M059J (cell line): ENCODE measurements around the gene PLD1. TPM values are rescaled to one million over a fixed set of nuclear protein-coding genes. Genes with fewer than 3 reads are reported as not detected.
A peak's percentile ranks its signal among the peaks of the same experiment; 100 is the strongest.
"Not testable (repeated sequence)": the region's sequence is repeated elsewhere in the genome, so short reads cannot be mapped to it uniquely, and the experiment has no call there.

Experiments
- DNase-seq: peaks from one replicate; pipeline ENCODE4 v3.0.0-alpha.2; 2012; ENCODE audit warnings: low read depth
- total RNA-seq: library from RNA; depleted of rRNA; stranded (reverse); fragments of >200 nt; shearing (Covaris generic); gene quantifications from 2 replicates; pipeline ENCODE4 v1.2.3, GENCODE V29; 2014

Gene PLD1
- total RNA-seq, 1 experiment from 2014 or later = 7.8 TPM

GRCh38 chr3:171671709-171672108, 138.6 kb downstream of the PLD1 start:
- no peak for DNase-seq

GRCh38 chr3:171666516-171666915, 143.8 kb downstream of the PLD1 start:
- no peak for DNase-seq

- DNase-seq = no peak
Observed at GRCh38 chr3:171663805-171664204, 146.5 kb downstream of the PLD1 start.

- no peak for DNase-seq
Observed at GRCh38 chr3:171661484-171661883, 148.8 kb downstream of the PLD1 start.

GRCh38 chr3:171660188-171660587, 150.1 kb downstream of the PLD1 start:
- no peak for DNase-seq

GRCh38 chr3:171658841-171659240, 151.4 kb downstream of the PLD1 start:
- DNase-seq = no peak

GRCh38 chr3:171654809-171655208, 155.5 kb downstream of the PLD1 start:
- peak; percentile 76 for DNase-seq

GRCh38 chr3:171654326-171654725, 156.0 kb downstream of the PLD1 start:
- no peak for DNase-seq

- no peak for DNase-seq
Observed at GRCh38 chr3:171653701-171654100, 156.6 kb downstream of the PLD1 start.

- no peak for DNase-seq
Observed at GRCh38 chr3:171652932-171653331, 157.4 kb downstream of the PLD1 start.

GRCh38 chr3:171649911-171650592, 160.2 kb downstream of the PLD1 start:
- no peak for DNase-seq

- no peak for DNase-seq
Observed at GRCh38 chr3:171649267-171649666, 161.0 kb downstream of the PLD1 start.

GRCh38 chr3:171648069-171648468, 162.2 kb downstream of the PLD1 start:
- no peak for DNase-seq

GRCh38 chr3:171646357-171647133, 163.7 kb downstream of the PLD1 start:
- DNase-seq = peak; percentile 66

- no peak for DNase-seq
Observed at GRCh38 chr3:171644681-171645080, 165.6 kb downstream of the PLD1 start.

GRCh38 chr3:171643681-171644080, 166.6 kb downstream of the PLD1 start:
- no peak for DNase-seq

- no peak for DNase-seq
Observed at GRCh38 chr3:171643033-171643432, 167.2 kb downstream of the PLD1 start.

GRCh38 chr3:171640520-171641412, 169.5 kb downstream of the PLD1 start:
- DNase-seq = peak; percentile 62

- DNase-seq = no peak
Observed at GRCh38 chr3:171636666-171637065, 173.6 kb downstream of the PLD1 start.

GRCh38 chr3:171632766-171633165, 177.5 kb downstream of the PLD1 start:
- no peak for DNase-seq

- not testable (repeated sequence) for DNase-seq
Observed at GRCh38 chr3:171626799-171627198, 183.5 kb downstream of the PLD1 start.

- DNase-seq = no peak
Observed at GRCh38 chr3:171622126-171622525, 188.2 kb downstream of the PLD1 start.
